Loucy (cell line): ENCODE measurements around the gene PDK2.

Experiments
- EZH2phosphoT487 ChIP-seq: fragments of 200-600 bp; IDR thresholded peaks from 2 replicates; pipeline ENCODE4 v1.6.1; 2018; ENCODE audit warnings: antibody characterized with exemption, mild to moderate bottlenecking, moderate library complexity, borderline replicate concordance
- TF ChIP-seq, protein P1 (sequence below): fragments of 200-600 bp; sonication (generic); conservative IDR thresholded peaks from 2 replicates; pipeline ENCODE4 v1.5.1; 2014; ENCODE audit warnings: mild to moderate bottlenecking, antibody characterized with exemption, low read length

DNA sequence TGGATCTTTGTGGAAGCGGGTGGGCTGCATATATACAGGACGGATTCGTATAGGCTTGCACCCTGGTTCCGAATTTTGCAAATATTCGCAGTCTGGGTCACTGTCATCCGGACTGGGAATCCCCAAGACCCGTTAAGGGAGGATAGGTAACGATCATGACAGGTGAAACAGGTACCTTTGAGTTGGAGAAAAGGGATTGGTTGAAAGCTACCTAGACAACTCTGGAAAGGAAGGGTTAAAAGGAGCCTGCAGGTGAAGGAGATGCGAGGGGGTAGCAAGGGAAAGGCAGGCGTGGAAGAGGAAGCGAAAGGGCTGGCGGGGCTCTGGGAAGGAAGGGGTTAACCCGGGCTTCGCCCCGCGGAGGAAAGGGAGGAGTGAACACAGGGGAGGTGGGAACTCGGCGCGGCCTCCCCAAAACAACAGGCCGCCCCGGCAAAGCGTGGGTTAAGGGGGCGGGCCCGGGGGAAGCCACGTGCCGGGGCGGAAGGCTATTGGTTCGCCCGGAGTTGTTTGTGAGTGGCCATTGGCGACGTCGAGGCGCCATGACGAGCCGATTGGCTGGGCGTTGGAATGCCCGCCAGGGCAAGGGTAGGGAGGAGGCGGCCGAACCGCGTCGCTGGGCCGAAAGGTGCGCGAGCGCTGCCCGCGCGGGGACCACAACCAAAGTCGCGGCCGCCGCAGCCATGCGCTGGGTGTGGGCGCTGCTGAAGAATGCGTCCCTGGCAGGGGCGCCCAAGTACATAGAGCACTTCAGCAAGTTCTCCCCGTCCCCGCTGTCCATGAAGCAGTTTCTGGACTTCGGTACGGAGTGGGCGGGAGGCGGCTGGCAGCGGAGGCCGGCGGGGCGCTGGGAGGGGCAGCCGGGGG is at the start of gene PDK2:
- TF ChIP-seq, protein P1, sequence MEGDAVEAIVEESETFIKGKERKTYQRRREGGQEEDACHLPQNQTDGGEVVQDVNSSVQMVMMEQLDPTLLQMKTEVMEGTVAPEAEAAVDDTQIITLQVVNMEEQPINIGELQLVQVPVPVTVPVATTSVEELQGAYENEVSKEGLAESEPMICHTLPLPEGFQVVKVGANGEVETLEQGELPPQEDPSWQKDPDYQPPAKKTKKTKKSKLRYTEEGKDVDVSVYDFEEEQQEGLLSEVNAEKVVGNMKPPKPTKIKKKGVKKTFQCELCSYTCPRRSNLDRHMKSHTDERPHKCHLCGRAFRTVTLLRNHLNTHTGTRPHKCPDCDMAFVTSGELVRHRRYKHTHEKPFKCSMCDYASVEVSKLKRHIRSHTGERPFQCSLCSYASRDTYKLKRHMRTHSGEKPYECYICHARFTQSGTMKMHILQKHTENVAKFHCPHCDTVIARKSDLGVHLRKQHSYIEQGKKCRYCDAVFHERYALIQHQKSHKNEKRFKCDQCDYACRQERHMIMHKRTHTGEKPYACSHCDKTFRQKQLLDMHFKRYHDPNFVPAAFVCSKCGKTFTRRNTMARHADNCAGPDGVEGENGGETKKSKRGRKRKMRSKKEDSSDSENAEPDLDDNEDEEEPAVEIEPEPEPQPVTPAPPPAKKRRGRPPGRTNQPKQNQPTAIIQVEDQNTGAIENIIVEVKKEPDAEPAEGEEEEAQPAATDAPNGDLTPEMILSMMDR = no peak
- no peak for TF ChIP-seq EZH2phosphoT487
